Hepatocyte (in vitro differentiated cells): Measurements from ENCODE around the gene MLPH. TPM values are rescaled to one million over a fixed set of nuclear protein-coding genes. Genes with fewer than 3 reads are reported as not detected.

Source experiments
- DNase-seq: peaks from one replicate; pipeline ENCODE4 v3.0.0-alpha.2; 2016; ENCODE audit warnings: low spot score
- H2AFZ ChIP-seq: fragments of 200-600 bp; sonication (generic); 2 replicates; pipeline ENCODE4 v1.6.0; 2016; ENCODE audit warnings: antibody characterized with exemption, mild to moderate bottlenecking
- H3K27ac ChIP-seq: fragments of 200-600 bp; sonication (generic); 2 replicates; pipeline ENCODE4 v1.5.1; 2016; ENCODE audit warnings: mild to moderate bottlenecking
- H3K27me3 ChIP-seq: fragments of 200-600 bp; sonication (generic); 2 replicates; pipeline ENCODE4 v1.6.1; 2016
- H3K36me3 ChIP-seq: fragments of 200-600 bp; sonication (generic); replicated peaks from 2 replicates; pipeline ENCODE4 v1.5.1; 2016; ENCODE audit warnings: low read depth; ENCODE audit not compliant: insufficient read depth
- H3K4me1 ChIP-seq: fragments of 200-600 bp; sonication (generic); 2 replicates; pipeline ENCODE4 v1.5.1; 2016; ENCODE audit warnings: mild to moderate bottlenecking, moderate library complexity; ENCODE audit not compliant: insufficient read depth
- H3K4me2 ChIP-seq: fragments of 200-600 bp; sonication (generic); 2 replicates; pipeline ENCODE4 v1.6.0; 2016
- H3K4me3 ChIP-seq: fragments of 200-600 bp; sonication (generic); 2 replicates; pipeline ENCODE4 v1.5.1; 2016; ENCODE audit warnings: mild to moderate bottlenecking
- H3K79me2 ChIP-seq: fragments of 200-600 bp; sonication (generic); 2 replicates; pipeline ENCODE4 v1.6.0; 2017; ENCODE audit warnings: mild to moderate bottlenecking
- H3K9me2 ChIP-seq: fragments of 200-600 bp; sonication (generic); replicated peaks from 2 replicates; pipeline ENCODE4 v1.6.0; 2017; ENCODE audit warnings: mild to moderate bottlenecking; ENCODE audit not compliant: insufficient read depth
- H3K9me3 ChIP-seq: fragments of 200-600 bp; sonication (generic); 2 replicates; pipeline ENCODE4 v1.5.1; 2016; ENCODE audit warnings: low read depth, mild to moderate bottlenecking
- H4K20me1 ChIP-seq: fragments of 200-600 bp; sonication (generic); 2 replicates; pipeline ENCODE4 v1.6.0; 2016; ENCODE audit warnings: mild to moderate bottlenecking; ENCODE audit not compliant: insufficient read depth, poor library complexity, severe bottlenecking
- EZH2 ChIP-seq: fragments of 200-600 bp; sonication (generic); IDR thresholded peaks from 2 replicates; pipeline ENCODE4 v1.6.1; 2016; ENCODE audit warnings: antibody characterized with exemption, mild to moderate bottlenecking, borderline replicate concordance
- EZH2phosphoT487 ChIP-seq: fragments of 200-600 bp; sonication (generic); IDR thresholded peaks from one replicate; pipeline ENCODE4 v1.6.1; 2018; ENCODE audit warnings: antibody characterized with exemption, mild to moderate bottlenecking, low read depth, moderate library complexity; ENCODE audit not compliant: unreplicated experiment, severe bottlenecking
- WGBS: methylation state at CpG from one replicate; pipeline ENCODE4 v1.1.6; 2016; ENCODE audit warnings: low lambda C conversion rate; ENCODE audit errors: missing lambda C conversion rate; 5-methylcytosine and 5-hydroxymethylcytosine counted together
- polyA plus RNA-seq: library from polyadenylated mRNA; unstranded; fragments of >200 nt; fragmentation: Nextera tagmentation; extraction: Ambion mirVana; gene quantifications from 2 replicates; pipeline ENCODE4 v1.2.1, GENCODE V29; 2016
- total RNA-seq: library from RNA; depleted of rRNA; stranded (reverse); fragments of >200 nt; gene quantifications from 2 replicates; pipeline ENCODE4 v1.2.3, GENCODE V29; 2014
- TF ChIP-seq, protein P1 (sequence below): fragments of 200-600 bp; sonication (generic); IDR thresholded peaks from 2 replicates; pipeline ENCODE4 v1.5.1; 2016; ENCODE audit warnings: antibody characterized with exemption, mild to moderate bottlenecking; ENCODE audit not compliant: poor library complexity

MLPH gene
- total and polyA plus RNA-seq, 2 experiments from 2014 or later, result 6.7 to 12.3 TPM

DNA sequence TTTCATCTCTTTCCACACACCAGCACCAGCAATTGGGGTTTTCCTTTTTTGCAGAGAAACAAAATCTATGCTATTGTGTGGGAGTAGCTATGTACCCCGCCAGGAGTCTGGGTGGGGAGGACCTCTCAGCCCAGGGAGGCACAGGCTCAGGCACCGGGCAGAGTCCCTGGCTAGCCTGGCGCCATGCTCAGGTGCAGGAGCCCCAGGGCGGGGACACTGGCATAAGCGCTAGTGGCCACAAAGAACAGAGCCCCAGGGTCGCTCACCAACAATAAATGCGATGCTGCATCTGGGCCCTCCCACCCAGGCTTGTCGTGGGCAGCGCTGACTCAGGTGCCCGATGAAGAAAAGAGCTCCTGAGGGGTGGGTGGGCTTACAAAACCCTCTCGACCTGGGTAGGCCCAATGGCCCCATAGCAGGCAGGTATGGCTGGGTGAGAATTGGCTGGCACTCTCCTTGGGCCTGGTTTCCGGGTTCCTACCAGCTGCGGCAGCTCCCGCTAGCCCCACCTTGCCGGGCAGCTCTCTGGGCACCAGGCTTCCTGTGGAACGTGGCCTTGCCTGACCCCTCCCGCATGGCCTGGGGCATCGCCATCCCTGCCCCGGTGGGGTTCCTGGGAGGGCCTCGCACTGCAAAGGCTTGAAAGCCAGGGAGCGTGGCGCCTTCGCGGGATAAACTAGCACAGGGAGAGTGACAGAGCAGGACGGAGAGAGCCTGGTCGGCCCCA lies 41.3 kb upstream of the MLPH start:
- Histone ChIP-seq H3K4me3 (no peak overlapping the region), H3K27ac (no peak overlapping the region), H3K36me3 (no peaks in the 10 kb centered on the region), H3K9me3 (no peaks in the 10 kb centered on the region), H2AFZ (no peak overlapping the region), H3K4me1 (peaks cover 4% of the 10 kb centered on the region), H3K27me3 (no peaks in the 10 kb centered on the region), H4K20me1 (no peaks in the 10 kb centered on the region), H3K4me2 (no peak overlapping the region), H3K9me2 (no peaks in the 10 kb centered on the region), H3K79me2 (no peaks in the 10 kb centered on the region)
- TF ChIP-seq EZH2phosphoT487 (no peak), EZH2 (no peak)
- TF ChIP-seq, protein P1, sequence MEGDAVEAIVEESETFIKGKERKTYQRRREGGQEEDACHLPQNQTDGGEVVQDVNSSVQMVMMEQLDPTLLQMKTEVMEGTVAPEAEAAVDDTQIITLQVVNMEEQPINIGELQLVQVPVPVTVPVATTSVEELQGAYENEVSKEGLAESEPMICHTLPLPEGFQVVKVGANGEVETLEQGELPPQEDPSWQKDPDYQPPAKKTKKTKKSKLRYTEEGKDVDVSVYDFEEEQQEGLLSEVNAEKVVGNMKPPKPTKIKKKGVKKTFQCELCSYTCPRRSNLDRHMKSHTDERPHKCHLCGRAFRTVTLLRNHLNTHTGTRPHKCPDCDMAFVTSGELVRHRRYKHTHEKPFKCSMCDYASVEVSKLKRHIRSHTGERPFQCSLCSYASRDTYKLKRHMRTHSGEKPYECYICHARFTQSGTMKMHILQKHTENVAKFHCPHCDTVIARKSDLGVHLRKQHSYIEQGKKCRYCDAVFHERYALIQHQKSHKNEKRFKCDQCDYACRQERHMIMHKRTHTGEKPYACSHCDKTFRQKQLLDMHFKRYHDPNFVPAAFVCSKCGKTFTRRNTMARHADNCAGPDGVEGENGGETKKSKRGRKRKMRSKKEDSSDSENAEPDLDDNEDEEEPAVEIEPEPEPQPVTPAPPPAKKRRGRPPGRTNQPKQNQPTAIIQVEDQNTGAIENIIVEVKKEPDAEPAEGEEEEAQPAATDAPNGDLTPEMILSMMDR, result no peak
- WGBS, result 95% methylated on average over 26 of the region's 26 CpGs
- no peak for DNase-seq

DNA sequence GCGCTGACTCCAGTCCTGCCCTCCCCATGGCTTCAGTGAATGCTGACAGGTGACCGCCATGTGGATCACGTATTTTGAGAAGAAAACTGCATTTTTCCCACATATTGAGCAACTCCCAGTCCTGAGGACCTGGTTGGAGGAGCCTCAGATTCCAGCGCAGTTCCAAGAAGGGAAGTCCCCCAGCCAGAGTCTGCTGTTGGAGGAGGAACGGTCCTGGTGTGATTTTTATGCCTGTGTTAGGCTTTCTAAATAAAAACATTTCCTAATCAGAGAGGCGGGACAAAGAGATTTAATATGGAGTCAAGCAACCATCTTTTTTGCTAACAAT lies 40.7 kb upstream of the MLPH start:
- H3K36me3 ChIP-seq, result no peaks in the 10 kb centered on the region
- H3K79me2 ChIP-seq, result no peaks in the 10 kb centered on the region
- no peaks in the 10 kb centered on the region for H3K27me3 ChIP-seq
- H2AFZ ChIP-seq, result no peak overlapping the region
- TF ChIP-seq, protein P1, result no peak
- TF ChIP-seq EZH2phosphoT487, result no peak
- no peak for TF ChIP-seq EZH2
- WGBS, result 87% methylated on average over 6 of the region's 6 CpGs
- DNase-seq, result no peak
- no peak overlapping the region for H3K27ac ChIP-seq
- no peak overlapping the region for H3K4me3 ChIP-seq
- H3K9me2 ChIP-seq, result no peaks in the 10 kb centered on the region
- H3K9me3 ChIP-seq, result no peaks in the 10 kb centered on the region
- no peaks in the 10 kb centered on the region for H4K20me1 ChIP-seq
- H3K4me1 ChIP-seq, result peaks cover 3% of the 10 kb centered on the region
- no peak overlapping the region for H3K4me2 ChIP-seq

DNA sequence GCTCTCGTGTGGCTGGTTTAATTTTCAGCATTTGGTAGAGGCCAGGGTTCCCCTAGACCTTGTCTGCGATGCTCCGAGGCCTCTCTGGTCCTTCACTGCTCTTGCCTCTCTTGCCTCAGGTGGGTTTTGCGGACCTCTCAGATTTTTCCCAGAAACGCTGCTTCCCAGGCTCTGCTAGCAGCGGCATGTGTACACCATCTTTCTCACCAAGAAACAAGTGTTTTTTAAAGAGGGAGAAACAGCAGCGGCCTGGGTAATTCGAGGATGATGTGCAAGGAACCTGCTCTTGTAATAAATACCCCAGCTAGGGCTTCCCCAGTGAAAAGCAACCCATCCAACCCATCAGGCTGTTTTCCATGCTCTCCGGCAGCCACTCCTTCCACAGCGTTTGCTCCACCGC lies 39.6 kb upstream of the MLPH start:
- WGBS, result 91% methylated on average over 11 of the region's 11 CpGs
- H3K9me3 ChIP-seq, result no peaks in the 10 kb centered on the region
- DNase-seq, result no peak
- no peaks in the 10 kb centered on the region for H3K79me2 ChIP-seq
- no peaks in the 10 kb centered on the region for H4K20me1 ChIP-seq
- H3K4me1 ChIP-seq, result peaks cover 5% of the 10 kb centered on the region
- no peak overlapping the region for H2AFZ ChIP-seq
- H3K27ac ChIP-seq, result no peak overlapping the region
- no peak overlapping the region for H3K4me3 ChIP-seq
- no peaks in the 10 kb centered on the region for H3K27me3 ChIP-seq
- H3K9me2 ChIP-seq, result no peaks in the 10 kb centered on the region
- no peaks in the 10 kb centered on the region for H3K36me3 ChIP-seq
- no peak for TF ChIP-seq EZH2phosphoT487
- TF ChIP-seq, protein P1, result no peak
- no peak for TF ChIP-seq EZH2
- H3K4me2 ChIP-seq, result no peak overlapping the region
